ENCODE data around the gene IFNA6. TPM values are rescaled to one million over a fixed set of nuclear protein-coding genes. Genes with fewer than 3 reads are reported as not detected.
A peak's percentile ranks its signal among the peaks of the same experiment; 100 is the strongest.
"Not testable (repeated sequence)": the region's sequence is repeated elsewhere in the genome, so short reads cannot be mapped to it uniquely, and the experiment has no call there.

The IFNA6 gene
- total RNA-seq, 1 experiment from 2014 or later, result not detected

DNA sequence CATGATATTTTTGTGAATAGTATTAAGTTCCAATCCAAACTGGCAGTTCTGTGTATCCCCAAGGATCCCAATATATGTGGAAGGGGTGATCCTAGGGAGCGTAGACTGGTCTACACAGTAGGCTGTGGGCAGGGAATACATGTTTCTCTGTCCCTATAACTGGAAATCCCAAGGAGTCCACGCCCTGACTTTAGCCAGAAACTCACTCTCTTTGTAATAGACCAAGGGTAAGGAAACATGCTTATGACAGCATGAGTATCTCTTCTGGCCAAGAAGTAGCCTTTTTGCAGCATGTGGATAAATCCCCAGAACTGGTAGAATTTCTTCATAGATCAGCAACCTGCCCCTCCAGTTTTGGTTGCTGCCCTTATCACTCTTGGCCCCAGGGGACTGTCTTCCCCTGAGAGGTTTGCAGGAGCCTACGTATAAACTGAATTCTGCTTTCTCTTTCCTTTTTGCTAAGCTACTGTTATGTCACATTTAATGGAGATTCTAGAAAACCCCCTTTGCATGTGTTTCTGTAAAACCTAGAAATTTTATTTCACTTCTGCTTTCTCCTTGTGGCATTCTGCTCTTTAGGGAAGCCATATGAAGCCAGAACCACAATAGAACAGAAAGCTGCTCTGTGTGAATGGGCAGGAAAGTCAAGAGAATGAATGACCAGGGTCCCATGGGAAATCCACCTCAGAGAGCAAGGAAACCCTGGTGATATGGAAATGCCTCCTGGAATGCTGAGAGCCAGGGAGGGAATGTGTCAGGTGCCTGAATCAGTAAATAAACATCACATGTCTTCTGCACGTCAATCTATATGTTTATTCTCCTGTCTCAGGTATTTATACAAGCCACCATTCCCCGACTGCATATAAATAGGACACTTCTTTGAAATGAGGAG, 31.0 kb upstream of the IFNA6 start:
- RAD21 ChIA-PET (ENCODE audit: low non-redundant PET in 1 of 2, low total read pairs in 2 of 2, uncharacterized antibody in 2 of 2, unreplicated experiment in 2 of 2), result no interaction called here
- Histone ChIP-seq H3K36me3 (ENCODE audit: control insufficient read depth in 1 of 2, insufficient read depth in 2 of 2, low read length in 2 of 2) (no peaks in the 10 kb centered on the region), H3K4me2 (ENCODE audit: low read length) (no peak overlapping the region), H3K9ac (ENCODE audit: low read length) (no peak overlapping the region), H3K79me2 (ENCODE audit: insufficient read depth, low read length) (no peaks in the 10 kb centered on the region), H3K9me2 (ENCODE audit: insufficient read depth) (no peaks in the 10 kb centered on the region), H2AFZ (ENCODE audit: low read depth, low read length, poor library complexity, severe bottlenecking) (no peak overlapping the region), H3K4me1 (ENCODE audit: control insufficient read depth in 1 of 2, insufficient read depth in 2 of 2, low read length in 2 of 2) (no peaks in the 10 kb centered on the region), H3K4me3 (replicated peaks in 1 of 2; ENCODE audit: low read depth in 1 of 2, low read length in 2 of 2) (no peak overlapping the region), H3K27me3 (ENCODE audit: insufficient read depth, low read length) (no peaks in the 10 kb centered on the region), H3K27ac (ENCODE audit: low read depth, low read length) (no peak overlapping the region), H3K9me3 (ENCODE audit: control insufficient read depth in 1 of 2, insufficient read depth in 1 of 2, low read depth in 1 of 2, low read length in 2 of 2) (no peaks in the 10 kb centered on the region), H4K20me1 (ENCODE audit: insufficient read depth) (no peaks in the 10 kb centered on the region)
- CTCF ChIA-PET, result interaction anchor here (0.6 to 3.1 kb wide), 4 partner anchors 11 to 63 kb away, joined by 3 to 9 read pairs (median 4); no protein-coding TSS in a partner anchor
- DNase-seq (ENCODE audit: low read depth, low spot score) (no peak), ATAC-seq (no peak)
- no peak for TF ChIP-seq FOSL1 (IDR thresholded peaks at IDR 0.05; ENCODE audit: low read depth)
- TF ChIP-seq EGR1 (IDR thresholded peaks at IDR 0.05; ENCODE audit: low read depth), result no peak
- no peak for TF ChIP-seq SIN3A (IDR thresholded peaks at IDR 0.05; ENCODE audit: low read depth)
- no peak for TF ChIP-seq TCF7L2 (IDR thresholded peaks at IDR 0.05; ENCODE audit: borderline replicate concordance, extremely low read depth, insufficient read depth, insufficient read length)
- TF ChIP-seq CEBPB (IDR thresholded peaks at IDR 0.05; ENCODE audit: low read depth), result no peak
- TF ChIP-seq, protein P1, sequence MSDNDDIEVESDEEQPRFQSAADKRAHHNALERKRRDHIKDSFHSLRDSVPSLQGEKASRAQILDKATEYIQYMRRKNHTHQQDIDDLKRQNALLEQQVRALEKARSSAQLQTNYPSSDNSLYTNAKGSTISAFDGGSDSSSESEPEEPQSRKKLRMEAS (IDR thresholded peaks at IDR 0.05), result no peak
- TF ChIP-seq, protein P2, sequence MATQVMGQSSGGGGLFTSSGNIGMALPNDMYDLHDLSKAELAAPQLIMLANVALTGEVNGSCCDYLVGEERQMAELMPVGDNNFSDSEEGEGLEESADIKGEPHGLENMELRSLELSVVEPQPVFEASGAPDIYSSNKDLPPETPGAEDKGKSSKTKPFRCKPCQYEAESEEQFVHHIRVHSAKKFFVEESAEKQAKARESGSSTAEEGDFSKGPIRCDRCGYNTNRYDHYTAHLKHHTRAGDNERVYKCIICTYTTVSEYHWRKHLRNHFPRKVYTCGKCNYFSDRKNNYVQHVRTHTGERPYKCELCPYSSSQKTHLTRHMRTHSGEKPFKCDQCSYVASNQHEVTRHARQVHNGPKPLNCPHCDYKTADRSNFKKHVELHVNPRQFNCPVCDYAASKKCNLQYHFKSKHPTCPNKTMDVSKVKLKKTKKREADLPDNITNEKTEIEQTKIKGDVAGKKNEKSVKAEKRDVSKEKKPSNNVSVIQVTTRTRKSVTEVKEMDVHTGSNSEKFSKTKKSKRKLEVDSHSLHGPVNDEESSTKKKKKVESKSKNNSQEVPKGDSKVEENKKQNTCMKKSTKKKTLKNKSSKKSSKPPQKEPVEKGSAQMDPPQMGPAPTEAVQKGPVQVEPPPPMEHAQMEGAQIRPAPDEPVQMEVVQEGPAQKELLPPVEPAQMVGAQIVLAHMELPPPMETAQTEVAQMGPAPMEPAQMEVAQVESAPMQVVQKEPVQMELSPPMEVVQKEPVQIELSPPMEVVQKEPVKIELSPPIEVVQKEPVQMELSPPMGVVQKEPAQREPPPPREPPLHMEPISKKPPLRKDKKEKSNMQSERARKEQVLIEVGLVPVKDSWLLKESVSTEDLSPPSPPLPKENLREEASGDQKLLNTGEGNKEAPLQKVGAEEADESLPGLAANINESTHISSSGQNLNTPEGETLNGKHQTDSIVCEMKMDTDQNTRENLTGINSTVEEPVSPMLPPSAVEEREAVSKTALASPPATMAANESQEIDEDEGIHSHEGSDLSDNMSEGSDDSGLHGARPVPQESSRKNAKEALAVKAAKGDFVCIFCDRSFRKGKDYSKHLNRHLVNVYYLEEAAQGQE (IDR thresholded peaks at IDR 0.05; ENCODE audit: low read depth), result no peak
- TF ChIP-seq, protein P3, sequence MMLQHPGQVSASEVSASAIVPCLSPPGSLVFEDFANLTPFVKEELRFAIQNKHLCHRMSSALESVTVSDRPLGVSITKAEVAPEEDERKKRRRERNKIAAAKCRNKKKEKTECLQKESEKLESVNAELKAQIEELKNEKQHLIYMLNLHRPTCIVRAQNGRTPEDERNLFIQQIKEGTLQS (IDR thresholded peaks at IDR 0.05), result no peak
- no peak for TF ChIP-seq ELF1 (IDR thresholded peaks at IDR 0.05; ENCODE audit: borderline replicate concordance, low read depth)
- no peak for TF ChIP-seq SRF (IDR thresholded peaks at IDR 0.05; ENCODE audit: low read depth)
- TF ChIP-seq, protein P4, sequence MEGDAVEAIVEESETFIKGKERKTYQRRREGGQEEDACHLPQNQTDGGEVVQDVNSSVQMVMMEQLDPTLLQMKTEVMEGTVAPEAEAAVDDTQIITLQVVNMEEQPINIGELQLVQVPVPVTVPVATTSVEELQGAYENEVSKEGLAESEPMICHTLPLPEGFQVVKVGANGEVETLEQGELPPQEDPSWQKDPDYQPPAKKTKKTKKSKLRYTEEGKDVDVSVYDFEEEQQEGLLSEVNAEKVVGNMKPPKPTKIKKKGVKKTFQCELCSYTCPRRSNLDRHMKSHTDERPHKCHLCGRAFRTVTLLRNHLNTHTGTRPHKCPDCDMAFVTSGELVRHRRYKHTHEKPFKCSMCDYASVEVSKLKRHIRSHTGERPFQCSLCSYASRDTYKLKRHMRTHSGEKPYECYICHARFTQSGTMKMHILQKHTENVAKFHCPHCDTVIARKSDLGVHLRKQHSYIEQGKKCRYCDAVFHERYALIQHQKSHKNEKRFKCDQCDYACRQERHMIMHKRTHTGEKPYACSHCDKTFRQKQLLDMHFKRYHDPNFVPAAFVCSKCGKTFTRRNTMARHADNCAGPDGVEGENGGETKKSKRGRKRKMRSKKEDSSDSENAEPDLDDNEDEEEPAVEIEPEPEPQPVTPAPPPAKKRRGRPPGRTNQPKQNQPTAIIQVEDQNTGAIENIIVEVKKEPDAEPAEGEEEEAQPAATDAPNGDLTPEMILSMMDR (IDR thresholded peaks at IDR 0.05 in 2 of 3, conservative IDR thresholded peaks at IDR 0.05 in 1 of 3; ENCODE audit: borderline replicate concordance in 1 of 3, insufficient read depth in 1 of 3, low read depth in 2 of 3, low read length in 2 of 3), result no peak
- POLR2A ChIA-PET, result no interaction called here
- BruUV-seq (replicated peaks), result no TSS peak
- intact Hi-C loops (cut with micrococcal nuclease), result no loop called here

DNA sequence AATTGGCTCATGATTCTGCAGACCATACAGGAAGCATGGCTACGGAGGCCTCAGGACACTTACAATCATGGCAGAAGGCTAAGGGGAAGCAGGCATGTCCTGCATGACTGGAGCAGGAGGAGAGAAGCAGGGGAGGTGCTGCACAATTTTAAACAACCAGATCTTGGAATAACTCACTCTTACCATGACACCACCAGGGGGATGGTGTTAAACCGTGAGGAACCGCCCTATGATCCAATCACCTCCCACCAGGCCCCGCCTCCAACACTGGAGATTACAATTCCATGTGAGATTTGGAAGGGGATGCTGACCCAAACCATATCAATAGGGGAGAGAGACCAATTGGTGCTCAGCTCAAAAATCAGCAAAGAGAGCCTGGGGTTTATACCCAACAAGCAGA, 20.8 kb upstream of the IFNA6 start:
- DNase-seq (ENCODE audit: low read depth, low spot score); H3K27me3 ChIP-seq (ENCODE audit: insufficient read depth, low read length); H3K27ac ChIP-seq (ENCODE audit: low read depth, low read length); H4K20me1 ChIP-seq (ENCODE audit: insufficient read depth); H3K4me1 ChIP-seq (ENCODE audit: control insufficient read depth in 1 of 2, insufficient read depth in 2 of 2, low read length in 2 of 2); H3K4me2 ChIP-seq (ENCODE audit: low read length); H3K9ac ChIP-seq (ENCODE audit: low read length); RAD21 ChIA-PET (ENCODE audit: low non-redundant PET in 1 of 2, low total read pairs in 2 of 2, uncharacterized antibody in 2 of 2, unreplicated experiment in 2 of 2); H3K79me2 ChIP-seq (ENCODE audit: insufficient read depth, low read length); H3K36me3 ChIP-seq (ENCODE audit: control insufficient read depth in 1 of 2, insufficient read depth in 2 of 2, low read length in 2 of 2); H3K4me3 ChIP-seq (replicated peaks in 1 of 2; ENCODE audit: low read depth in 1 of 2, low read length in 2 of 2); H3K9me2 ChIP-seq (ENCODE audit: insufficient read depth); BruUV-seq (replicated peaks); intact Hi-C loops (cut with micrococcal nuclease); POLR2A ChIA-PET; H3K9me3 ChIP-seq (ENCODE audit: control insufficient read depth in 1 of 2, insufficient read depth in 1 of 2, low read depth in 1 of 2, low read length in 2 of 2): not testable (repeated sequence)
- H2AFZ ChIP-seq (ENCODE audit: low read depth, low read length, poor library complexity, severe bottlenecking), result peak overlapping the region; percentile 26
- ATAC-seq, result peak; percentile 80
- CTCF ChIA-PET, result interaction anchor here (1.1 kb wide), 1 partner anchor 53 kb away, joined by 3 read pairs; no protein-coding TSS in a partner anchor
